GM19043 (cell line): Measurements from ENCODE around the gene GRIA1.

Source experiments
- ATAC-seq: cut with Tn5 transposase; IDR thresholded peaks from one replicate; pipeline ENCODE4 v1.9.1; 2021; ENCODE audit warnings: low read depth; ENCODE audit not compliant: unreplicated experiment

Gene GRIA1

GRCh38 chr5:153601377-153601776, 110.9 kb downstream of the GRIA1 start:
- peak; percentile 66 for ATAC-seq

- no peak for ATAC-seq
Measured at GRCh38 chr5:153605386-153605785, 114.9 kb downstream of the GRIA1 start.

- no peak for ATAC-seq
Measured at GRCh38 chr5:153610009-153610408, 119.5 kb downstream of the GRIA1 start.

GRCh38 chr5:153610811-153611210, 120.3 kb downstream of the GRIA1 start:
- no peak for ATAC-seq

GRCh38 chr5:153613144-153613543, 122.7 kb downstream of the GRIA1 start:
- no peak for ATAC-seq

- ATAC-seq, result no peak
Measured at GRCh38 chr5:153613672-153614071, 123.2 kb downstream of the GRIA1 start.

GRCh38 chr5:153617190-153617589, 126.7 kb downstream of the GRIA1 start:
- no peak for ATAC-seq

- no peak for ATAC-seq
Measured at GRCh38 chr5:153618307-153618706, 127.8 kb downstream of the GRIA1 start.

GRCh38 chr5:153618867-153619266, 128.4 kb downstream of the GRIA1 start:
- ATAC-seq, result no peak

GRCh38 chr5:153619771-153620170, 129.3 kb downstream of the GRIA1 start:
- ATAC-seq, result no peak

- ATAC-seq, result no peak
Measured at GRCh38 chr5:153623124-153623523, 132.7 kb downstream of the GRIA1 start.

GRCh38 chr5:153623751-153624450, 133.4 kb downstream of the GRIA1 start:
- no peak for ATAC-seq

GRCh38 chr5:153624451-153624765, 133.9 kb downstream of the GRIA1 start:
- ATAC-seq, result no peak

GRCh38 chr5:153625826-153626354, 135.4 kb downstream of the GRIA1 start:
- no peak for ATAC-seq

- no peak for ATAC-seq
Measured at GRCh38 chr5:153626836-153627235, 136.4 kb downstream of the GRIA1 start.

GRCh38 chr5:153629027-153629895, 138.8 kb downstream of the GRIA1 start:
- ATAC-seq, result no peak

- ATAC-seq, result no peak
Measured at GRCh38 chr5:153630546-153630945, 140.1 kb downstream of the GRIA1 start.

- no peak for ATAC-seq
Measured at GRCh38 chr5:153632748-153633290, 142.3 kb downstream of the GRIA1 start.

- no peak for ATAC-seq
Measured at GRCh38 chr5:153636670-153637451, 146.4 kb downstream of the GRIA1 start.

- no peak for ATAC-seq
Measured at GRCh38 chr5:153640293-153640692, 149.8 kb downstream of the GRIA1 start.
